SK-N-SH (cell line): Measurements from ENCODE around the gene RAB10. TPM values are rescaled to one million over a fixed set of nuclear protein-coding genes. Genes with fewer than 3 reads are reported as not detected.

Experiments
- CTCF ChIA-PET: fragments of 300-600, 350-600 bp; formaldehyde crosslinking; extraction: SDS; loops from one replicate; lab custom pipeline; 2021; lab: Yijun Ruan, JAX
- POLR2A ChIA-PET: fragments of 350-600 bp; sonication (Branson Sonifier 250); formaldehyde crosslinking; extraction: SDS; loops from one replicate; lab custom pipeline; 2020; ENCODE audit warnings: antibody characterized with exemption, inconsistent platforms; lab: Yijun Ruan, JAX
- DNase-seq: peaks from one replicate; pipeline ENCODE4 v3.0.0; 2012
- H2AFZ ChIP-seq: fragments of 200-600 bp; sonication (generic); 2 replicates; pipeline ENCODE4 v1.8.1; 2016; ENCODE audit warnings: antibody characterized with exemption, mild to moderate bottlenecking, low read depth
- H3F3A ChIP-seq: fragments of 200-600 bp; sonication (generic); replicated peaks from 2 replicates; pipeline ENCODE3; 2016; ENCODE audit warnings: antibody characterized with exemption, mild to moderate bottlenecking; ENCODE audit not compliant: insufficient read depth
- H3K27ac ChIP-seq, 2 experiments: fragments of 200-500 bp in 1 of 2; fragments of 200-600 bp in 1 of 2; sonication (Bioruptor generic) in 1 of 2; sonication (generic), shearing (Covaris generic) in 1 of 2; 2 replicates each; pipeline versions ENCODE4 v1.5.1 to v1.6.1; 2014 to 2016; ENCODE audit warnings: low read depth in 2 of 2, inconsistent platforms in 1 of 2, low read length in 1 of 2, mild to moderate bottlenecking in 1 of 2, mixed read lengths in 1 of 2
- H3K27me3 ChIP-seq: fragments of 200-600 bp; sonication (generic), shearing (Covaris generic); 2 replicates; pipeline ENCODE4 v1.6.1; 2016; ENCODE audit warnings: mixed run types; ENCODE audit not compliant: insufficient read depth
- H3K36me3 ChIP-seq, 2 experiments: fragments of 200-500 bp in 1 of 2; fragments of 200-600 bp in 1 of 2; sonication (Bioruptor generic) in 1 of 2; sonication (generic) in 1 of 2; replicated peaks in 1 of 2; 2 replicates each; pipeline versions ENCODE3 to v1.5.1; 2014 to 2016; ENCODE audit warnings: low read length in 1 of 2, mild to moderate bottlenecking in 1 of 2; ENCODE audit not compliant: insufficient read depth in 2 of 2, control insufficient read depth in 1 of 2
- H3K4me1 ChIP-seq, 2 experiments: fragments of 200-500 bp in 1 of 2; fragments of 200-600 bp in 1 of 2; sonication (Bioruptor generic) in 1 of 2; sonication (generic), shearing (Covaris generic) in 1 of 2; 2 replicates each; pipeline versions ENCODE4 v1.5.1 to v1.6.1; 2014 to 2016; ENCODE audit warnings: low read depth in 1 of 2, low read length in 1 of 2, mixed run types in 1 of 2; ENCODE audit not compliant: insufficient read depth in 2 of 2, control insufficient read depth in 1 of 2
- H3K4me2 ChIP-seq: fragments of 200-600 bp; sonication (generic), shearing (Covaris generic); 2 replicates; pipeline ENCODE4 v1.6.1; 2017; ENCODE audit warnings: mixed run types
- H3K4me3 ChIP-seq, 2 experiments: fragments of 200-500 bp in 1 of 2; fragments of 200-600 bp in 1 of 2; sonication (Bioruptor generic) in 1 of 2; sonication (generic), shearing (Covaris generic) in 1 of 2; 2 replicates each; pipeline versions ENCODE4 v1.5.1 to v1.8.1; 2014 to 2016; ENCODE audit warnings: low read depth in 2 of 2, inconsistent platforms in 1 of 2, low read length in 1 of 2, mild to moderate bottlenecking in 1 of 2, mixed read lengths in 1 of 2, moderate library complexity in 1 of 2
- H3K79me2 ChIP-seq: fragments of 200-600 bp; sonication (generic); 2 replicates; pipeline ENCODE4 v1.8.1; 2017; ENCODE audit warnings: mild to moderate bottlenecking; ENCODE audit not compliant: insufficient read depth
- H3K9ac ChIP-seq: fragments of 200-600 bp; sonication (generic); 2 replicates; pipeline ENCODE4 v1.6.1; 2017; ENCODE audit warnings: mixed run types
- H3K9me2 ChIP-seq: fragments of 200-600 bp; sonication (generic); 2 replicates; pipeline ENCODE4 v1.6.1; 2017; ENCODE audit warnings: mixed run types
- H3K9me3 ChIP-seq: fragments of 200-600 bp; sonication (generic); 2 replicates; pipeline ENCODE4 v1.6.1; 2017; ENCODE audit warnings: mixed run types, mild to moderate bottlenecking, moderate library complexity
- H4K20me1 ChIP-seq: fragments of 200-600 bp; sonication (generic); 2 replicates; pipeline ENCODE4 v1.6.1; 2017; ENCODE audit warnings: mild to moderate bottlenecking, mixed run types; ENCODE audit not compliant: insufficient read depth
- EP300 ChIP-seq, 2 experiments: IDR thresholded peaks; 2 replicates each; pipeline versions ENCODE4 v1.4.0 to v1.6.1; 2012; ENCODE audit warnings: borderline replicate concordance in 1 of 2, low read depth in 1 of 2, low read length in 1 of 2
- EZH2phosphoT487 ChIP-seq: fragments of 200-600 bp; sonication (generic); IDR thresholded peaks from 2 replicates; pipeline ENCODE4 v1.6.1; 2017; ENCODE audit warnings: low read depth, mixed run types, mild to moderate bottlenecking, antibody characterized with exemption, moderate library complexity, borderline replicate concordance
- FOSL2 ChIP-seq: IDR thresholded peaks from 2 replicates; pipeline ENCODE4 v1.4.0; 2012; ENCODE audit warnings: low read depth, mild to moderate bottlenecking, moderate library complexity, borderline replicate concordance
- FOXM1 ChIP-seq: IDR thresholded peaks from 2 replicates; pipeline ENCODE4 v1.4.0; 2012; ENCODE audit warnings: low read depth, mild to moderate bottlenecking
- GABPA ChIP-seq: IDR thresholded peaks from 2 replicates; pipeline ENCODE4 v1.4.0; 2012; ENCODE audit warnings: low read depth, mild to moderate bottlenecking
- GATA2 ChIP-seq: sonication (generic); formaldehyde crosslinking; IDR thresholded peaks from 2 replicates; pipeline ENCODE4 v1.5.0; 2020; ENCODE audit warnings: mild to moderate bottlenecking, missing genetic modification reagents
- JUND ChIP-seq: IDR thresholded peaks from 2 replicates; pipeline ENCODE4 v1.4.0; 2012
- MAX ChIP-seq: IDR thresholded peaks from 2 replicates; pipeline ENCODE4 v1.4.0; 2012; ENCODE audit warnings: low read depth
- MEF2A ChIP-seq: IDR thresholded peaks from 2 replicates; pipeline ENCODE4 v1.4.0; 2012; ENCODE audit warnings: low read depth, borderline replicate concordance
- NFIC ChIP-seq: IDR thresholded peaks from 2 replicates; pipeline ENCODE4 v1.4.0; 2012; ENCODE audit warnings: borderline replicate concordance
- POLR2AphosphoS5 ChIP-seq: IDR thresholded peaks from 2 replicates; pipeline ENCODE4 v1.6.1; 2012; ENCODE audit warnings: low read depth, low read length
- RAD21 ChIP-seq: IDR thresholded peaks from 2 replicates; pipeline ENCODE4 v1.6.1; 2012; ENCODE audit warnings: mild to moderate bottlenecking, low read length
- RCOR1 ChIP-seq: fragments of 150-350 bp; IDR thresholded peaks from 2 replicates; pipeline ENCODE4 v1.6.1; 2017; ENCODE audit warnings: antibody characterized with exemption, low read length
- REST ChIP-seq: IDR thresholded peaks from 2 replicates; pipeline ENCODE4 v1.6.1; 2012; ENCODE audit warnings: mild to moderate bottlenecking, low read depth, low read length, moderate library complexity
- RXRA ChIP-seq: IDR thresholded peaks from 2 replicates; pipeline ENCODE4 v1.4.0; 2012; ENCODE audit warnings: low read depth, mild to moderate bottlenecking, borderline replicate concordance
- SMC3 ChIP-seq: IDR thresholded peaks from 2 replicates; pipeline ENCODE4 v1.6.1; 2012; ENCODE audit warnings: low read depth, low read length, improper control_type of control experiment
- TAF1 ChIP-seq: IDR thresholded peaks from 2 replicates; pipeline ENCODE4 v1.6.1; 2012; ENCODE audit warnings: low read depth, mild to moderate bottlenecking, low read length, moderate library complexity, borderline replicate concordance
- WGBS: methylation state at CpG from one replicate; pipeline ENCODE4 v1.1.6; 2017; ENCODE audit warnings: low lambda C conversion rate; 5-methylcytosine and 5-hydroxymethylcytosine counted together
- polyA plus RNA-seq, 3 experiments: library from polyadenylated mRNA; depleted of rRNA; stranded (reverse); fragments of >200 nt; gene quantifications; 2 replicates each; pipeline ENCODE4 v1.2.3, GENCODE V29; 2012
- TF ChIP-seq, protein P1 (sequence below): IDR thresholded peaks from 2 replicates; pipeline ENCODE4; 2012
- TF ChIP-seq, protein P2 (sequence below): fragments of 200-600 bp; sonication (generic); IDR thresholded peaks from 2 replicates; pipeline ENCODE4 v1.6.1; 2017; ENCODE audit warnings: antibody characterized with exemption, mild to moderate bottlenecking, moderate library complexity

RAB10 gene
- polyA plus RNA-seq, 1 of the 3 experiments (the other 2 are of a cell fraction), result 47.5 TPM

GRCh38 chr2:25992556-25992955 is 41.3 kb upstream of the RAB10 start:
- Histone ChIP-seq H3K79me2 (no peaks in the 10 kb centered on the region), H3F3A (peaks cover 17% of the 10 kb centered on the region), H3K27me3 (no peaks in the 10 kb centered on the region), H3K9me2 (no peaks in the 10 kb centered on the region), H3K4me2 (no peak overlapping the region), H3K36me3 (no peaks in the 10 kb centered on the region), H3K27ac (no peak overlapping the region), H3K9me3 (no peaks in the 10 kb centered on the region), H3K9ac (no peak overlapping the region), H2AFZ (no peak overlapping the region), H3K4me3 (no peak overlapping the region), H3K4me1 (peaks cover 0 to 2% of the 10 kb centered on the region in 2 experiments; a peak in 1 of 4 replicates)
- ChIA-PET POLR2A (no interaction called here), CTCF (interaction anchor here (1.0 to 4.1 kb wide), 11 partner anchors 9 to 153 kb away, joined by 3 to 29 read pairs (median 5); partner anchors contain the start of gene KIF3C)
- no peak for DNase-seq
- WGBS, result 86% methylated on average over 8 of the region's 8 CpGs
- TF ChIP-seq NFIC (no peak), JUND (no peak), REST (no peak), GABPA (no peak), RCOR1 (no peak), SMC3 (no peak), EP300 (IDR thresholded peaks at IDR 0.05; ENCODE audit: borderline replicate concordance in 1 of 2, low read depth in 1 of 2, low read length in 1 of 2) (no peak), MEF2A (no peak), FOSL2 (no peak), RXRA (no peak), TAF1 (no peak), FOXM1 (no peak), GATA2 (CRISPR knock-in tag) (no peak), MAX (no peak), POLR2AphosphoS5 (no peak), EZH2phosphoT487 (no peak), RAD21 (no peak)
- TF ChIP-seq, protein P1, sequence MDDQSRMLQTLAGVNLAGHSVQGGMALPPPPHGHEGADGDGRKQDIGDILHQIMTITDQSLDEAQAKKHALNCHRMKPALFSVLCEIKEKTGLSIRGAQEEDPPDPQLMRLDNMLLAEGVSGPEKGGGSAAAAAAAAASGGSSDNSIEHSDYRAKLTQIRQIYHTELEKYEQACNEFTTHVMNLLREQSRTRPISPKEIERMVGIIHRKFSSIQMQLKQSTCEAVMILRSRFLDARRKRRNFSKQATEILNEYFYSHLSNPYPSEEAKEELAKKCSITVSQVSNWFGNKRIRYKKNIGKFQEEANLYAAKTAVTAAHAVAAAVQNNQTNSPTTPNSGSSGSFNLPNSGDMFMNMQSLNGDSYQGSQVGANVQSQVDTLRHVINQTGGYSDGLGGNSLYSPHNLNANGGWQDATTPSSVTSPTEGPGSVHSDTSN, result no peak
- TF ChIP-seq, protein P2, sequence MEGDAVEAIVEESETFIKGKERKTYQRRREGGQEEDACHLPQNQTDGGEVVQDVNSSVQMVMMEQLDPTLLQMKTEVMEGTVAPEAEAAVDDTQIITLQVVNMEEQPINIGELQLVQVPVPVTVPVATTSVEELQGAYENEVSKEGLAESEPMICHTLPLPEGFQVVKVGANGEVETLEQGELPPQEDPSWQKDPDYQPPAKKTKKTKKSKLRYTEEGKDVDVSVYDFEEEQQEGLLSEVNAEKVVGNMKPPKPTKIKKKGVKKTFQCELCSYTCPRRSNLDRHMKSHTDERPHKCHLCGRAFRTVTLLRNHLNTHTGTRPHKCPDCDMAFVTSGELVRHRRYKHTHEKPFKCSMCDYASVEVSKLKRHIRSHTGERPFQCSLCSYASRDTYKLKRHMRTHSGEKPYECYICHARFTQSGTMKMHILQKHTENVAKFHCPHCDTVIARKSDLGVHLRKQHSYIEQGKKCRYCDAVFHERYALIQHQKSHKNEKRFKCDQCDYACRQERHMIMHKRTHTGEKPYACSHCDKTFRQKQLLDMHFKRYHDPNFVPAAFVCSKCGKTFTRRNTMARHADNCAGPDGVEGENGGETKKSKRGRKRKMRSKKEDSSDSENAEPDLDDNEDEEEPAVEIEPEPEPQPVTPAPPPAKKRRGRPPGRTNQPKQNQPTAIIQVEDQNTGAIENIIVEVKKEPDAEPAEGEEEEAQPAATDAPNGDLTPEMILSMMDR, result no peak
- TF ChIP-seq, all 33 proteins: peak for 0
- H4K20me1 ChIP-seq, result no peaks in the 10 kb centered on the region
